Measurements from ENCODE around the gene COL20A1.
A peak's percentile ranks its signal among the peaks of the same experiment; 100 is the strongest.

Gene COL20A1

DNA sequence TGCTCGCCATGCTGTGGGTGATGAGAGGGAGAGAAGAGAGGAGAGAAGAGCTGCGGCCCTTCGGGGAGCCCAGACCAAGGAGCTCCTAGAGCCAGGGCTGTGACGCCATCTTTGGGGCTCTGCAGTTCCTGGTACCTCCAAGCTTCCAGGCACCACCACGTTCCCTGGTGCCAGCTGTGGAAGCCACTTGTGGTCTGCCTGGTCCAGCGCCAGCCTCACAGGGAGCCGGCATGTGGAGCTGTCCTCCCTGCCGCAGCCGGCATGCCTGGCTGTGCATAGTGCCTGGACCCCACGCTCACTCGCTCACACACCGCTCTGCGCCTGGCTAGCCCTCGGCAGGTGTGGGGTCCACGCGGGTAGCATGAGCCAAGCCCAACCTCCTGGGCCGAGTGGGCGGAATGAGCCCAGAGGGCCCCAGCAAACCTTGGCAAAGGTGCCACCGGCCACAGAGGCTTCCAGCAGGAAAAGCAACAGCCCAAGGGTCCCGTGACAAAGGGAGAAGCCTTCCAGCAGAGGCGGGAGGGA, 87.4 kb downstream of the COL20A1 start:
- DNase-seq = no peak
- Mint-ChIP-seq H3K36me3 (ENCODE audit: low read depth) (no peaks in the 10 kb centered on the region), H3K27me3 (peaks cover 19% of the 10 kb centered on the region), H3K9me3 (peaks cover 4% of the 10 kb centered on the region), H3K4me1 (peaks cover 2% of the 10 kb centered on the region), H3K4me3 (no peak overlapping the region), H3K27ac (no peak overlapping the region)
- ATAC-seq = no peak

DNA sequence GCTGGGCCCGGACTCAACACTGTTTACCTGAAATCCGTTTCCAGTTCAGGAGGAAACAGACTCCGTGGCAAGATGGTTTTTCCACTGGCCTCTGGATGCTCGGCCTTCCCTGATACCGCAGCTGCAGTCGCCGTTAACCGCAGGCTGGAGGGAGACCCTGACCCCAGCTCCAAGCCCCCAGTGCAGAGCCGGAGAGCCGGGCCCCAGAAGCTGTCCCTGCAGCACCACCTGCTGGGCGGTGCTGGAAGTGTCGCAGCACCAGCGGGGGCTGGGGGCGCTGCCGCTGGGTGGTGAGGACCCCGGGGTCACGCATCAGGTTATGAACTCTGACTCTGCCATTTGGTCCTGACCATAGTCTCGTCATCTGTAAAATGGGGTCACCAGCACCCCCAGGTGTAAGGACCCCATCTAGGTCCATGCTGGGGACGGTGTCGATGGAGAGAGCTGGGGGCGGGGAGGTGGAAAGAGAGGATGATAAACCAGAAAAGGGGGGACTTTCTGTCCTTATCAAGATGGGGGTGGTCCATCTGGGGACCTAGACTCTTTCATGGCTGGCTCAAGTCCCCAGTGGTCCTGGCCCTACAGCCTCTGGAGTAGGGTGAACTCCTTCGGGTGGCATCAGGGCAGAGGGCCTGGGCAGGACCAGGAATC, 88.9 kb downstream of the COL20A1 start:
- H3K27ac Mint-ChIP-seq = no peak overlapping the region
- peaks cover 15% of the 10 kb centered on the region for H3K27me3 Mint-ChIP-seq
- H3K4me1 Mint-ChIP-seq = peaks cover 2% of the 10 kb centered on the region
- no peak overlapping the region for H3K4me3 Mint-ChIP-seq
- DNase-seq (peak; percentile 48), ATAC-seq (no peak)
- peaks cover 3% of the 10 kb centered on the region for H3K36me3 Mint-ChIP-seq (ENCODE audit: low read depth)
- H3K9me3 Mint-ChIP-seq = peaks cover 11% of the 10 kb centered on the region

DNA sequence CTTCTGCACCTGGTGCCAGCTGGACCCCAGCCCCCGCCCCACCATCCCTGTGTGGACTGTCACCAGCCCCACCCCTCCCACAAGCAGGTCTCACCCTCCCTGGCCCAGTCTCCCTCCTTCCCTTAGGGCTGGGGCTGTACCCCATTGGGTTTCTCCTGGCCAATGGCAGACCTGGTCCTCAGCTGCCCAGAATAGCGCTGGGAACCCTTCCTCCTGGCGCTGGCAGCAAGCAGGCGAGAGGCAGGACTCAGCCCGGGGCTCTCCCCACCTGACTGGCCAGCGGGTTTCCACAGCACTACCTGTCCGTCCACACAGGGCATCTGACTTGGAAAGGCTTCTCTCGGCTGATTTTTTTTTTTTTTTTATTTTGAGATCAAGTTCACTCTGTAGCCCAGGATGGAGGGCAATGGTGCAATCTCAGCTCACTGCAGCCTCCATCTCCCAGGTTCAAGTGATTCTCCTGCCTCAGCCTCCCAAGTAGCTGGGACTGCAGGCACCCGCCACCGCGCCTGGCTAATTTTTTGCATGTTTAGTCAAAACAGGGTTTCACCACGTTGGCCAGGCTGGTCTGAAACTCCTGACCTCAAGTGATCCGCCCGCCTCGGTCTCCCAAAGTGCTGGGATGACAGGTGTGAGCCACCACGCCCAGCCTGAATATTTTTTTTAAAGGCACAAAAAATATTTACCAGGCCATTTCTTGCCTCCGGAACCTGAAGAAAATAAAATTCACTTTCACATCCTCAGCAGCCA, 89.7 kb downstream of the COL20A1 start:
- H3K9me3 Mint-ChIP-seq = peaks cover 19% of the 10 kb centered on the region
- H3K4me1 Mint-ChIP-seq = no peaks in the 10 kb centered on the region
- peaks cover 10% of the 10 kb centered on the region for H3K27me3 Mint-ChIP-seq
- DNase-seq = no peak
- H3K4me3 Mint-ChIP-seq = no peak overlapping the region
- H3K27ac Mint-ChIP-seq = no peak overlapping the region
- H3K36me3 Mint-ChIP-seq (ENCODE audit: low read depth) = peaks cover 3% of the 10 kb centered on the region
- ATAC-seq = no peak

DNA sequence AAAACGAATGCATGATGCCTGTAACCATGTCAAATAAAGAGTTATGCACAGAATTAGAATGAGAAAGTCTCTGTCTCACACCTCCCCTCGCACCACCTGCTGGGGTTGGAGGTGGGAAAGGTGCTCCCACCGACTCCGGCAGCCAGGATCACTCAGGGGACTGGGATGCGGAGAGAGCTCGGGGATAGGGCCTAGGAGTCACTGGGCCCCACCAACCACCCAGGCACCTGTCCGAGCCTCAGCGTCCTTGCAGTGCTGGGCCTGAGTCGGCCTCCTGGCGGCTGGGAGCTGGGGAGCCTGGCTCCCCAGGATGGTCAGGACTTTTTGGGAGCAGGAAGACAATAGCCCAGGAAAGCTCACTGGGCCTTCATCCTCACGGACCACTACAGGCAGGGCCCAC, 90.6 kb downstream of the COL20A1 start:
- Mint-ChIP-seq H3K4me3 (no peak overlapping the region), H3K27ac (no peak overlapping the region), H3K36me3 (ENCODE audit: low read depth) (peaks cover 3% of the 10 kb centered on the region)

DNA sequence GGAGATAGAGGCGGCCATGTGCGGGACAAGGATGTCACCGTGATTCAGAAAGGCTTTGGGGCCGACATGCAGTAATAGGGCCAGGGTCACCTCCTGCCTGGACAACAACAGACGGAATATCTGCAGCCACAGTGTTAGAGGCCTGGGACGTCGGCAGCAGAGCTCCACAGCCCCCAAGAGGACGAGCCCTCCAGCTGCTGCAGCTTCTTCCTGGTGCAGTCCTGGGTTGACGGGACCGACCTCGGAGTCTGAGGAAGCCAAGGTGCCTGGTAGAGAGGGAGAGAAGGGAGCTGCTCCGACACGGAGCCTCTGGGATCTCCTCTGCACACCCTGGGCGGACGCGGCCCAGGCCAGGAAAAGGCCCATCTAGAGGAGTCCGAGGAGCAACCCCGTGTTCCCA, 91.3 kb downstream of the COL20A1 start:
- ATAC-seq (no peak), DNase-seq (no peak)
- Mint-ChIP-seq H3K27ac (no peak overlapping the region), H3K4me1 (no peaks in the 10 kb centered on the region), H3K4me3 (no peak overlapping the region), H3K9me3 (peaks cover 23% of the 10 kb centered on the region), H3K27me3 (peaks cover 16% of the 10 kb centered on the region), H3K36me3 (ENCODE audit: low read depth) (peaks cover 3% of the 10 kb centered on the region)

More for the DNA sequence above, 90.6 kb downstream of the COL20A1 start:
- DNase-seq = no peak
- H3K9me3 Mint-ChIP-seq = peaks cover 23% of the 10 kb centered on the region
- no peaks in the 10 kb centered on the region for H3K4me1 Mint-ChIP-seq
- H3K27me3 Mint-ChIP-seq = peaks cover 14% of the 10 kb centered on the region
- ATAC-seq = no peak
